Prostate gland (tissue), 2 donors: Measurements from ENCODE around the gene PLXNB1.

Experiments used
- POLR2A ChIP-seq: fragments of 450-650 bp; IDR thresholded peaks from one replicate; pipeline ENCODE4 v1.6.1; 2016; ENCODE audit warnings: antibody characterized with exemption, mild to moderate bottlenecking
- TF ChIP-seq, protein P1 (sequence below), 4 experiments: fragments of 200-600 bp in 2 of 4; fragments of 450-650 bp in 2 of 4; sonication (generic) in 2 of 4; IDR thresholded peaks; 1 replicate in 3 of 4; 2 replicates in 1 of 4; pipeline ENCODE4 v1.5.1; 2016 to 2019; ENCODE audit warnings: antibody characterized with exemption in 4 of 4, mild to moderate bottlenecking in 2 of 4, moderate library complexity in 2 of 4

DNA sequence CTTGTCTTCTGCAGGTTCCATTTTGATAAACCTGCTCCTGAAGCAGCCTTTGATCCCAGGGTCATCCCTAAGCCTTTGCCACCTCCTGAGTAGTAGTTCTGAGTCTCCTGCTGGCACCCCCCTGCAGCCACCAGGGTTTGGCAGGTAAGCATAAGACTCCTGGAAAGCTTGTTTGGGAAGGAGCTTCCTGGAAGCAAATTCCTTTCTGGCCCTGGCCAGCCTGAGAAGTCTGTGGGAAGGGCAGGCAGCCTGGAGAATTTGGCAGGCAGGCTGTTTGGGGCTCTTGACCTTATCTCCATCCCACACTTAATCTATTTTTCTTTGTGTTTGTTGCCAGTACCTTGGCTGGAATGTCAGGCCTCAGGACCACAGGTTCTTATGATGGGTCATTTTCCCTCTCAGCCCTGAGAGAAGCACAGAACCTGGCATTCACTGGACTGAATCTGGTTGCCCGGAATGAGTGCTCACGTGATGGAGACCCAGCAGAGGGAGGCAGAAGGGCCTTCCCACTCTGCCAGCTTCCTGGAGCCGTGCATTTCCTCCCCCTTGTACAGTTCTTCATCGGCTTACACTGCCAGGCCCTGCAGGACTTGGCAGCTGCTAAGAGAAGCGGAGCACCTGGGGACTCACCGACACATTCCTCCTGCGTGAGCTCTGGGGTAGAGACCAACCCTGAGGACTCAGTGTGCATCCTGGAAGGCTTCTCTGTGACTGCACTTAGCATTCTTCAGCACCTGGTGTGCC is 30.1 kb upstream of the PLXNB1 start:
- no peak for TF ChIP-seq POLR2A
- TF ChIP-seq, protein P1, sequence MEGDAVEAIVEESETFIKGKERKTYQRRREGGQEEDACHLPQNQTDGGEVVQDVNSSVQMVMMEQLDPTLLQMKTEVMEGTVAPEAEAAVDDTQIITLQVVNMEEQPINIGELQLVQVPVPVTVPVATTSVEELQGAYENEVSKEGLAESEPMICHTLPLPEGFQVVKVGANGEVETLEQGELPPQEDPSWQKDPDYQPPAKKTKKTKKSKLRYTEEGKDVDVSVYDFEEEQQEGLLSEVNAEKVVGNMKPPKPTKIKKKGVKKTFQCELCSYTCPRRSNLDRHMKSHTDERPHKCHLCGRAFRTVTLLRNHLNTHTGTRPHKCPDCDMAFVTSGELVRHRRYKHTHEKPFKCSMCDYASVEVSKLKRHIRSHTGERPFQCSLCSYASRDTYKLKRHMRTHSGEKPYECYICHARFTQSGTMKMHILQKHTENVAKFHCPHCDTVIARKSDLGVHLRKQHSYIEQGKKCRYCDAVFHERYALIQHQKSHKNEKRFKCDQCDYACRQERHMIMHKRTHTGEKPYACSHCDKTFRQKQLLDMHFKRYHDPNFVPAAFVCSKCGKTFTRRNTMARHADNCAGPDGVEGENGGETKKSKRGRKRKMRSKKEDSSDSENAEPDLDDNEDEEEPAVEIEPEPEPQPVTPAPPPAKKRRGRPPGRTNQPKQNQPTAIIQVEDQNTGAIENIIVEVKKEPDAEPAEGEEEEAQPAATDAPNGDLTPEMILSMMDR (IDR thresholded peaks at IDR 0.05), result no peak
